ENCODE measurements around the gene PDIA5. TPM values are rescaled to one million over a fixed set of nuclear protein-coding genes. Genes with fewer than 3 reads are reported as not detected.
"Not testable (repeated sequence)": the region's sequence is repeated elsewhere in the genome, so short reads cannot be mapped to it uniquely, and the experiment has no call there.

The PDIA5 gene
- total RNA-seq, 1 donor from 2014 or later: 119 TPM

- no peak for DNase-seq (ENCODE audit: extremely low read depth, low read depth, low spot score)
Measured at GRCh38 chr3:123111640-123112039, 44.8 kb downstream of the PDIA5 start.

- DNase-seq (ENCODE audit: extremely low read depth, low read depth, low spot score): no peak
Measured at GRCh38 chr3:123112232-123112631, 45.4 kb downstream of the PDIA5 start.

GRCh38 chr3:123112656-123113055, 45.8 kb downstream of the PDIA5 start:
- not testable (repeated sequence) for DNase-seq (ENCODE audit: extremely low read depth, low read depth, low spot score)

GRCh38 chr3:123113889-123114450, 47.1 kb downstream of the PDIA5 start:
- no peak for DNase-seq (ENCODE audit: extremely low read depth, low read depth, low spot score)

- no peak for DNase-seq (ENCODE audit: extremely low read depth, low read depth, low spot score)
Measured at GRCh38 chr3:123116116-123116515, 49.3 kb downstream of the PDIA5 start.

- no peak for DNase-seq (ENCODE audit: extremely low read depth, low read depth, low spot score)
Measured at GRCh38 chr3:123119388-123119787, 52.6 kb downstream of the PDIA5 start.

GRCh38 chr3:123119802-123120201, 53.0 kb downstream of the PDIA5 start:
- DNase-seq (ENCODE audit: extremely low read depth, low read depth, low spot score): no peak

- no peak for DNase-seq (ENCODE audit: extremely low read depth, low read depth, low spot score)
Measured at GRCh38 chr3:123120573-123120972, 53.7 kb downstream of the PDIA5 start.

- no peak for DNase-seq (ENCODE audit: extremely low read depth, low read depth, low spot score)
Measured at GRCh38 chr3:123122057-123122456, 55.2 kb downstream of the PDIA5 start.

- no peak for DNase-seq (ENCODE audit: extremely low read depth, low read depth, low spot score)
Measured at GRCh38 chr3:123122525-123123315, 55.9 kb downstream of the PDIA5 start.

- DNase-seq (ENCODE audit: extremely low read depth, low read depth, low spot score): no peak
Measured at GRCh38 chr3:123123716-123124616, 57.1 kb downstream of the PDIA5 start.

GRCh38 chr3:123124971-123125370, 58.1 kb downstream of the PDIA5 start:
- DNase-seq (ENCODE audit: extremely low read depth, low read depth, low spot score): no peak

- DNase-seq (ENCODE audit: extremely low read depth, low read depth, low spot score): no peak
Measured at GRCh38 chr3:123126031-123126430, 59.2 kb downstream of the PDIA5 start.

GRCh38 chr3:123126653-123127052, 59.8 kb downstream of the PDIA5 start:
- DNase-seq (ENCODE audit: extremely low read depth, low read depth, low spot score): no peak

- no peak for DNase-seq (ENCODE audit: extremely low read depth, low read depth, low spot score)
Measured at GRCh38 chr3:123129092-123129491, 62.3 kb downstream of the PDIA5 start.

- DNase-seq (ENCODE audit: extremely low read depth, low read depth, low spot score): no peak
Measured at GRCh38 chr3:123129532-123129931, 62.7 kb downstream of the PDIA5 start.

GRCh38 chr3:123130079-123130750, 63.4 kb downstream of the PDIA5 start:
- no peak for DNase-seq (ENCODE audit: extremely low read depth, low read depth, low spot score)

- no peak for DNase-seq (ENCODE audit: extremely low read depth, low read depth, low spot score)
Measured at GRCh38 chr3:123134671-123135070, 67.8 kb downstream of the PDIA5 start.

- DNase-seq (ENCODE audit: extremely low read depth, low read depth, low spot score): no peak
Measured at GRCh38 chr3:123137001-123137400, 70.2 kb downstream of the PDIA5 start.

- no peak for DNase-seq (ENCODE audit: extremely low read depth, low read depth, low spot score)
Measured at GRCh38 chr3:123138839-123139444, 72.1 kb downstream of the PDIA5 start.

Data from glomerular endothelial cell (primary cell).